Endothelial cell (in vitro differentiated cells): ENCODE results near the gene MTHFSD. TPM values are rescaled to one million over a fixed set of nuclear protein-coding genes. Genes with fewer than 3 reads are reported as not detected.

Experiments
- DNase-seq: peaks from one replicate; pipeline ENCODE4 v3.0.0; 2021; ENCODE audit warnings: low spot score
- H3K27ac Mint-ChIP-seq: one replicate; pipeline ENCODE4 v1.8.0; 2021; ENCODE audit warnings: mixed read lengths, inconsistent platforms; ENCODE audit not compliant: unreplicated experiment
- H3K27me3 Mint-ChIP-seq: one replicate; pipeline ENCODE4 v1.8.0; 2021; ENCODE audit warnings: mild to moderate bottlenecking, moderate library complexity, mixed read lengths, inconsistent platforms; ENCODE audit not compliant: unreplicated experiment
- H3K36me3 Mint-ChIP-seq: one replicate; pipeline ENCODE4 v1.8.0; 2021; ENCODE audit warnings: mild to moderate bottlenecking, low read depth, mixed read lengths, inconsistent platforms; ENCODE audit not compliant: unreplicated experiment
- H3K4me1 Mint-ChIP-seq: one replicate; pipeline ENCODE4 v1.8.0; 2021; ENCODE audit warnings: mild to moderate bottlenecking, mixed read lengths, inconsistent platforms; ENCODE audit not compliant: unreplicated experiment
- H3K4me3 Mint-ChIP-seq: one replicate; pipeline ENCODE4 v1.8.0; 2021; ENCODE audit warnings: mild to moderate bottlenecking, mixed read lengths, inconsistent platforms; ENCODE audit not compliant: unreplicated experiment
- H3K9me3 Mint-ChIP-seq: one replicate; pipeline ENCODE4 v1.8.0; 2021; ENCODE audit warnings: mixed read lengths, inconsistent platforms; ENCODE audit not compliant: unreplicated experiment
- total RNA-seq: library from RNA; stranded (reverse); fragmentation: NEBNext Ultra II Directional; extraction: Animal tissue kit (Norgen Biotek cat#: 25700); gene quantifications from one replicate; pipeline ENCODE4 v1.2.1, GENCODE V29; 2021; ENCODE audit not compliant: unreplicated experiment
- TF ChIP-seq, protein P1 (sequence below): fragments of 200-600 bp; sonication (generic); IDR thresholded peaks from one replicate; pipeline ENCODE4 v1.5.0; 2021; ENCODE audit warnings: antibody characterized with exemption; ENCODE audit not compliant: unreplicated experiment

MTHFSD gene
- total RNA-seq, 1 donor from 2014 or later, result 30.6 TPM

DNA sequence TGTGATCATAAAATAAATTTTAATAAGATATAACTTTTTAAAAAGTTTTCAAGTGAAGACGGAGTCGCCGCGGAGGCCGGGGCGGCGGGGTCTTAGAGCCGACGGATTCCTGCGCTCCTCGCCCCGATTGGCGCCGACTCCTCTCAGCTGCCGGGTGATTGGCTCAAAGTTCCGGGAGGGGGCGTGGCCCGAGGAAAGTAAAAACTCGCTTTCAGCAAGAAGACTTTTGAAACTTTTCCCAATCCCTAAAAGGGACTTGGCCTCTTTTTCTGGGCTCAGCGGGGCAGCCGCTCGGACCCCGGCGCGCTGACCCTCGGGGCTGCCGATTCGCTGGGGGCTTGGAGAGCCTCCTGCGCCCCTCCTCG lies 11.5 kb upstream of the MTHFSD start, which contains the start of gene FOXC2:
Gene FOXC2, plus strand, starts transcription at position 229 of the 365 bp plus-strand sequence. CDS start 507 bp downstream, outside the sequence.
- no peak within 1 kb of the TSS for H3K27ac Mint-ChIP-seq
- TF ChIP-seq, protein P1, sequence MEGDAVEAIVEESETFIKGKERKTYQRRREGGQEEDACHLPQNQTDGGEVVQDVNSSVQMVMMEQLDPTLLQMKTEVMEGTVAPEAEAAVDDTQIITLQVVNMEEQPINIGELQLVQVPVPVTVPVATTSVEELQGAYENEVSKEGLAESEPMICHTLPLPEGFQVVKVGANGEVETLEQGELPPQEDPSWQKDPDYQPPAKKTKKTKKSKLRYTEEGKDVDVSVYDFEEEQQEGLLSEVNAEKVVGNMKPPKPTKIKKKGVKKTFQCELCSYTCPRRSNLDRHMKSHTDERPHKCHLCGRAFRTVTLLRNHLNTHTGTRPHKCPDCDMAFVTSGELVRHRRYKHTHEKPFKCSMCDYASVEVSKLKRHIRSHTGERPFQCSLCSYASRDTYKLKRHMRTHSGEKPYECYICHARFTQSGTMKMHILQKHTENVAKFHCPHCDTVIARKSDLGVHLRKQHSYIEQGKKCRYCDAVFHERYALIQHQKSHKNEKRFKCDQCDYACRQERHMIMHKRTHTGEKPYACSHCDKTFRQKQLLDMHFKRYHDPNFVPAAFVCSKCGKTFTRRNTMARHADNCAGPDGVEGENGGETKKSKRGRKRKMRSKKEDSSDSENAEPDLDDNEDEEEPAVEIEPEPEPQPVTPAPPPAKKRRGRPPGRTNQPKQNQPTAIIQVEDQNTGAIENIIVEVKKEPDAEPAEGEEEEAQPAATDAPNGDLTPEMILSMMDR, result peak; percentile 17
- H3K9me3 Mint-ChIP-seq, result no peaks in the 10 kb centered on the region
- peak within 1 kb of the TSS; percentile 91 for H3K4me3 Mint-ChIP-seq
- peaks cover 17% of the 10 kb centered on the region for H3K36me3 Mint-ChIP-seq
- H3K4me1 Mint-ChIP-seq, result peaks cover 37% of the 10 kb centered on the region
- DNase-seq, result peak; percentile 90
- peaks cover 15% of the 10 kb centered on the region for H3K27me3 Mint-ChIP-seq

DNA sequence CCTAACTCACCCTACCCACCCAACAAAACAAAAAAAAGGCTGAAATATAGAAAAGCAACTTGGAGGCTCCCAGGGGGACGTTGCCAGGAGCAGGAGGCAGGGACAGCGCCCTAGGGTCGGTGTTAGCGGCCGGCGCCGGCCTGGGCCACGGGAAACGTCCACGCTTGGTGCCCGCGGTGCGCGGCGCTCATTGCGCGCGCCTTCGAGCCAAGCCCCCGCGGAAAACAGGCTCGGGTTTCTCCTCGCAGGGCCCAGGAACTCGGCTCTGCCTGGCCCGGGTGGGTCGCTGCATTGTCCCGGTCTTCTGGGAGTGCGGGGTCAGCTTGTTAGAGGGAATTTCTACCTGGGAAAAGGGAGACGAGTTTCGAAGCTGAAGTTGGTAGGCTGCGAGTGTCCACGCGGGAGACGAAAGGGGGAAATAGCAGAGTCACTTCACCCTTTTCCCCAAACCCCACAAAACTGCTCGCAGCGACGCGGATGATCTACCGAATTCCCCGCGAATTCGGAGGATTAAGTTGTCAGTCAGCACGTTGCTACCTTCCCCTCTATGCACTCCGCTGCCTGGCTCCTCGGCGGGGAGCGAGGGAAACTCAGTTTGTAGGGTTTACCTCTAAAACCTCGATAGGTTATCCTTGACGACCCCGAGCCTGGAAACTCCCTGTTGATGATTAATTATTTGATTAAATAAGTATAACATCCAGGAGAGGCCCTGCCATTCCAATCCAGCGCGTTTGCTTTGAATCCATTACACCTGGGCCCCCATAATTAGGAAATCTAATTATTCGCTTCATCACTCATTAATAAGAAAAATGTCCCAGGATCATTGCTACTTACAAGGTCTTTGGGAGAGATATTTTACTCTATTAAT lies 10.8 kb upstream of the MTHFSD start:
- TF ChIP-seq, protein P1, result no peak

DNA sequence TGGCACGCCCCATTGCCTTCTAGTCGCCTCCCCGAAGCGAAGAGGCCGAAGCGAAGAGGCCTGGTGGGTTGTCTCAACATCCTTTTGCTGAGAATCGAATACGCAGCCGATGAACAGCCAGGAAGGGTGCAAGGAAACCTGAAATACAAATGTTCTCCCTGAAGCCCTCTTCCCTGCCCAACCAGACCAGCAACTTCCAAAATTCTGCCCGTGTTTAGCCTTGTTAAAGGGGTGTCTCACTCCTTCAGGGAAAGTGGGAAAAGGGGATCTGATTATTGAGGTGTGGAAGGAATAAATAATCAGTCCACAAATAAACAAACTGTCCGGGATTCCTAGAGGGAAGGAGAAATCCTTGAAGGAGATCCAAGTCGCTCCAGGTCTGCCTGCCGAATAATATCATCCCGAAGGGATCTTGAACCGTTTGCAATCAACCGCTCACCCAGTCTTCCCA lies 10.2 kb upstream of the MTHFSD start:
- TF ChIP-seq, protein P1, result no peak
- H3K4me3 Mint-ChIP-seq, result peak overlapping the region; percentile 71
- no peak for DNase-seq

More for the DNA sequence above, 10.8 kb upstream of the MTHFSD start:
- peaks cover 30% of the 10 kb centered on the region for H3K4me1 Mint-ChIP-seq
- H3K27ac Mint-ChIP-seq, result no peak overlapping the region
- peak overlapping the region; percentile 71 for H3K4me3 Mint-ChIP-seq
- DNase-seq, result peak; percentile 15
- H3K27me3 Mint-ChIP-seq, result peaks cover 12% of the 10 kb centered on the region
- H3K9me3 Mint-ChIP-seq, result no peaks in the 10 kb centered on the region
- H3K36me3 Mint-ChIP-seq, result peaks cover 13% of the 10 kb centered on the region

DNA sequence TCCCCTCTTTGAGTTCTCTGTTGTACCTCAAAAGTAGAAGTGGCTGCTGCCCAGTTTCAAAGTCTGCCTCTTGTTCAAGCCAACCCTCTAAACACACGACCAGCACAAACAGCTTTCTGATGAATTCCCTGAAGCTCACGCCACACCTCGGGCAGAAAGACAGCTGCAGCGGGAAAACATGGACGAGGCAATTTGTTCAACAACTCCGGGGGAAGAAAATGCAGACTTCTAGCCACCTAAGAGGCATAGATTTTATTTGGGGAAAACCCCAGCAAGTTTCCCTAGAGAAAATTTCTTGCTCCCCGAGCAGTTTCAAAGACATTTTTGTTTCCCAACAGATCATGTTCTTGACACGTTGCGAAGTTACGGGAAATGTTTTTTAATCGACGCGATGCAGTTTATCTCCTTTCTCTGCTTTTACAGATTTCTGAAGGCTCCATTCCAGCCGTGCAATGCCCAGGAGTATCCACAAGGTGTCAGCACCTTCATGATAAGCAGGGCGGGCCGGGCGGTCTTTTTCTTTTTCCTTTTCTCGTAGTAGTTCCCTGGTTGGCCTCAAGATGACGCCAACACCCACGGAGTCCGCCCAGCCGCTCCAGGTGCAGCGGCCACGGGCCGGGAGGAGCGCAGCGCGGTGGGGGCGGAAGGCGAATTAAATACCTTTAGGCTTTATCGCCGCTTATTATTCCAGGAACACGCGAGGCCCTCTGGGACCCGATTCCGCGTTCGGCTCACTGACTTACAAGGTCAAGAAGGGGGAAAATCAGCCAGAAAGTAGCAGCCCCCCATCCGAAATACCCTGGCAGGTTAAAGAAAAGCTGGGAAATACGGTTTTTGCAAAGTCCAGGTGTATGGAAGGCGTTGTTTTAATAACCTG lies 8.7 kb upstream of the MTHFSD start:
- H3K4me3 Mint-ChIP-seq, result peak overlapping the region; percentile 56
- TF ChIP-seq, protein P1, result peak; percentile 100
- no peak overlapping the region for H3K27ac Mint-ChIP-seq
- H3K27me3 Mint-ChIP-seq, result peaks cover 5% of the 10 kb centered on the region
- peak; percentile 93 for DNase-seq
- H3K36me3 Mint-ChIP-seq, result no peaks in the 10 kb centered on the region
- H3K9me3 Mint-ChIP-seq, result no peaks in the 10 kb centered on the region
- H3K4me1 Mint-ChIP-seq, result peaks cover 15% of the 10 kb centered on the region

More for the DNA sequence above, 10.2 kb upstream of the MTHFSD start:
- no peaks in the 10 kb centered on the region for H3K9me3 Mint-ChIP-seq
- peaks cover 25% of the 10 kb centered on the region for H3K4me1 Mint-ChIP-seq
- H3K27ac Mint-ChIP-seq, result no peak overlapping the region
- H3K27me3 Mint-ChIP-seq, result peaks cover 12% of the 10 kb centered on the region
- peaks cover 7% of the 10 kb centered on the region for H3K36me3 Mint-ChIP-seq
